Right atrium auricular region (tissue), 2 donors: Measurements from ENCODE around the gene BOLA1. TPM values are rescaled to one million over a fixed set of nuclear protein-coding genes. Genes with fewer than 3 reads are reported as not detected.

Experiments
- DNase-seq: peaks from one replicate; pipeline ENCODE4 v3.0.0-alpha.2; 2019; ENCODE audit warnings: low spot score
- H3K27ac ChIP-seq, 2 donors: fragments of 200-600 bp; sonication (generic); 1 replicate in 1 of 2; 2 replicates in 1 of 2; pipeline ENCODE4 v1.5.1; 2016 to 2019
- H3K27me3 ChIP-seq, 2 donors: fragments of 200-600 bp; sonication (generic); one replicate each; pipeline versions ENCODE4 v1.5.1 to v1.6.0; 2017 to 2019
- H3K36me3 ChIP-seq: fragments of 200-600 bp; sonication (generic); one replicate; pipeline ENCODE4 v1.5.1; 2016
- H3K4me1 ChIP-seq, 2 donors: fragments of 200-600 bp; sonication (generic); one replicate each; pipeline versions ENCODE4 v1.5.1 to v1.6.0; 2017 to 2019
- H3K4me3 ChIP-seq, 2 donors: fragments of 200-600 bp; sonication (generic); 1 replicate in 1 of 2; 2 replicates in 1 of 2; pipeline ENCODE4 v1.5.1; 2017 to 2019; ENCODE audit warnings: mild to moderate bottlenecking in 1 of 2, moderate library complexity in 1 of 2
- H3K9me3 ChIP-seq, 2 donors: fragments of 200-600 bp; sonication (generic); one replicate each; pipeline ENCODE4 v1.5.1; 2019
- CTCF ChIP-seq, 2 donors: fragments of 200-600 bp; sonication (generic); IDR thresholded peaks; one replicate each; pipeline ENCODE4 v1.5.1; 2019; ENCODE audit warnings: antibody characterized with exemption in 2 of 2
- total RNA-seq, 2 donors: library from RNA; depleted of rRNA; stranded (reverse); fragments of >200 nt; gene quantifications; one replicate each; pipeline ENCODE4 v1.1.0, GENCODE V29; 2016

The BOLA1 gene
- total RNA-seq, 2 donors from 2014 or later: 26.3 to 28.0 TPM

- no peak for TF ChIP-seq CTCF (IDR thresholded peaks at IDR 0.05)
- H3K4me3 ChIP-seq: no peak overlapping the region
- H3K36me3 ChIP-seq: peaks cover 44% of the 10 kb centered on the region
- no peaks in the 10 kb centered on the region for H3K27me3 ChIP-seq
- DNase-seq: no peak
- no peaks in the 10 kb centered on the region for H3K9me3 ChIP-seq
- peaks cover 0 to 25% of the 10 kb centered on the region in 2 donors for H3K4me1 ChIP-seq
- H3K27ac ChIP-seq: no peak overlapping the region
Measured at GRCh38 chr1:149925345-149925744, 26.0 kb downstream of the BOLA1 start.

- Histone ChIP-seq H3K27ac (no peak overlapping the region), H3K4me3 (no peak overlapping the region), H3K4me1 (peaks cover 0 to 25% of the 10 kb centered on the region in 2 donors), H3K36me3 (peaks cover 44% of the 10 kb centered on the region), H3K27me3 (no peaks in the 10 kb centered on the region), H3K9me3 (no peaks in the 10 kb centered on the region)
- TF ChIP-seq CTCF (IDR thresholded peaks at IDR 0.05): no peak
- no peak for DNase-seq
Measured at GRCh38 chr1:149925751-149926150, 26.4 kb downstream of the BOLA1 start.

GRCh38 chr1:149926296-149926695 is 26.9 kb downstream of the BOLA1 start:
- no peak overlapping the region for H3K27ac ChIP-seq
- H3K4me3 ChIP-seq: peak overlapping the region in 1 of 2 donors; percentile 77
- no peak for DNase-seq
- H3K4me1 ChIP-seq: peaks cover 0 to 25% of the 10 kb centered on the region in 2 donors
- no peaks in the 10 kb centered on the region for H3K9me3 ChIP-seq
- H3K36me3 ChIP-seq: peaks cover 44% of the 10 kb centered on the region
- no peak for TF ChIP-seq CTCF (IDR thresholded peaks at IDR 0.05)
- H3K27me3 ChIP-seq: no peaks in the 10 kb centered on the region

GRCh38 chr1:149927056-149927562 is 27.7 kb downstream of the BOLA1 start:
- Histone ChIP-seq H3K9me3 (no peaks in the 10 kb centered on the region), H3K4me1 (peaks cover 0 to 25% of the 10 kb centered on the region in 2 donors), H3K27me3 (no peaks in the 10 kb centered on the region), H3K27ac (peak overlapping the region; percentile 96 to 98), H3K4me3 (peak overlapping the region; percentile 76 to 77), H3K36me3 (peaks cover 44% of the 10 kb centered on the region)
- no peak for DNase-seq
- no peak for TF ChIP-seq CTCF (IDR thresholded peaks at IDR 0.05)

- peak; percentile 95 for DNase-seq
- Histone ChIP-seq H3K36me3 (peaks cover 40% of the 10 kb centered on the region), H3K27me3 (no peaks in the 10 kb centered on the region), H3K27ac (peak within 1 kb of the TSS; percentile 96 to 98), H3K4me3 (peak within 1 kb of the TSS; percentile 76 to 77), H3K9me3 (no peaks in the 10 kb centered on the region), H3K4me1 (peaks cover 0 to 25% of the 10 kb centered on the region in 2 donors)
- TF ChIP-seq CTCF (IDR thresholded peaks at IDR 0.05): no peak
Measured at GRCh38 chr1:149927563-149928400, 28.4 kb downstream of the BOLA1 start, which contains the start of gene SF3B4. Gene SF3B4 (minus strand): TSS chr1:149927803. CDS start chr1:149927759, 44 bp downstream.
